WTC11 (cell line): Measurements from ENCODE around the gene RSPO3.

ENCODE experiments used
- ESRRA ChIP-seq: sonication (generic); formaldehyde crosslinking; IDR thresholded peaks from 2 replicates; pipeline ENCODE4 v1.8.1; 2022; ENCODE audit warnings: mild to moderate bottlenecking, missing genetic modification reagents, borderline replicate concordance
- TEAD4 ChIP-seq: sonication (generic); formaldehyde crosslinking; IDR thresholded peaks from 2 replicates; pipeline ENCODE4 v1.8.0; 2022; ENCODE audit warnings: mild to moderate bottlenecking, missing genetic modification reagents
- TF ChIP-seq, protein P1 (sequence below): fragments of 200-600 bp; IDR thresholded peaks from 2 replicates; pipeline ENCODE4 v1.8.0; 2022; ENCODE audit warnings: antibody characterized with exemption

DNA sequence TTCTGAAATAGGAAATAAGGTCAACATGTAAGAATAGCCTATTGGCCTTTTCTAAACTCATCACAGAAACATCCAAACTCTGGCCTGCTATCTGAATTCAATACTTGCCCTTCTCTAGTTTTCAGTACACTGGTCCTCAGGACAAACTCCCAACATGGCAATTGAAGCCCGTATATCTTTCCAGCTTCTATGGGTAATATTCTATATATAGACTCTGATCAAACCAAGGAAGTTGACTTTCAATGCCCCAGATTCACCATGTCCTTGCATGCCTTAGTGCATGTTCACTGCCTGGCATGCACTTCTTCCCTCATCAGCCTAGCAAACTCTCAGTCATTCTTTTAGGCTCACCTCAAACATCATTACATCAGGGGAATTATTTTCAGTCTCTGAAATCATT, 73.2 kb downstream of the RSPO3 start:
- TF ChIP-seq TEAD4 (CRISPR knock-in tag): no peak
- no peak for TF ChIP-seq ESRRA
- TF ChIP-seq, protein P1, sequence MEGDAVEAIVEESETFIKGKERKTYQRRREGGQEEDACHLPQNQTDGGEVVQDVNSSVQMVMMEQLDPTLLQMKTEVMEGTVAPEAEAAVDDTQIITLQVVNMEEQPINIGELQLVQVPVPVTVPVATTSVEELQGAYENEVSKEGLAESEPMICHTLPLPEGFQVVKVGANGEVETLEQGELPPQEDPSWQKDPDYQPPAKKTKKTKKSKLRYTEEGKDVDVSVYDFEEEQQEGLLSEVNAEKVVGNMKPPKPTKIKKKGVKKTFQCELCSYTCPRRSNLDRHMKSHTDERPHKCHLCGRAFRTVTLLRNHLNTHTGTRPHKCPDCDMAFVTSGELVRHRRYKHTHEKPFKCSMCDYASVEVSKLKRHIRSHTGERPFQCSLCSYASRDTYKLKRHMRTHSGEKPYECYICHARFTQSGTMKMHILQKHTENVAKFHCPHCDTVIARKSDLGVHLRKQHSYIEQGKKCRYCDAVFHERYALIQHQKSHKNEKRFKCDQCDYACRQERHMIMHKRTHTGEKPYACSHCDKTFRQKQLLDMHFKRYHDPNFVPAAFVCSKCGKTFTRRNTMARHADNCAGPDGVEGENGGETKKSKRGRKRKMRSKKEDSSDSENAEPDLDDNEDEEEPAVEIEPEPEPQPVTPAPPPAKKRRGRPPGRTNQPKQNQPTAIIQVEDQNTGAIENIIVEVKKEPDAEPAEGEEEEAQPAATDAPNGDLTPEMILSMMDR: no peak
